Measurements from ENCODE around the gene ZNF831.

Gene ZNF831

GRCh38 chr20:59141818-59142581 lies 21.6 kb upstream of the ZNF831 start:
- no peak for DNase-seq (ENCODE audit: low spot score)

GRCh38 chr20:59143326-59143725 lies 20.3 kb upstream of the ZNF831 start:
- DNase-seq (ENCODE audit: low spot score) = no peak

GRCh38 chr20:59144179-59144830 lies 19.3 kb upstream of the ZNF831 start:
- DNase-seq (ENCODE audit: low spot score) = no peak

- DNase-seq (ENCODE audit: low spot score) = no peak
Observed at GRCh38 chr20:59144831-59145196, 18.8 kb upstream of the ZNF831 start.

- DNase-seq (ENCODE audit: low spot score) = no peak
Observed at GRCh38 chr20:59145247-59145923, 18.2 kb upstream of the ZNF831 start.

GRCh38 chr20:59145924-59146779 lies 17.5 kb upstream of the ZNF831 start:
- no peak for DNase-seq (ENCODE audit: low spot score)

GRCh38 chr20:59146780-59147565 lies 16.6 kb upstream of the ZNF831 start:
- no peak for DNase-seq (ENCODE audit: low spot score)

GRCh38 chr20:59147586-59147985 lies 16.0 kb upstream of the ZNF831 start:
- DNase-seq (ENCODE audit: low spot score) = no peak

- no peak for DNase-seq (ENCODE audit: low spot score)
Observed at GRCh38 chr20:59148701-59149493, 14.7 kb upstream of the ZNF831 start.

GRCh38 chr20:59149678-59150504 lies 13.7 kb upstream of the ZNF831 start:
- no peak for DNase-seq (ENCODE audit: low spot score)

GRCh38 chr20:59150821-59151251 lies 12.8 kb upstream of the ZNF831 start:
- DNase-seq (ENCODE audit: low spot score) = no peak

- no peak for DNase-seq (ENCODE audit: low spot score)
Observed at GRCh38 chr20:59151391-59151790, 12.2 kb upstream of the ZNF831 start.

GRCh38 chr20:59151820-59152219 lies 11.8 kb upstream of the ZNF831 start:
- DNase-seq (ENCODE audit: low spot score) = no peak

GRCh38 chr20:59152559-59153354 lies 10.9 kb upstream of the ZNF831 start:
- DNase-seq (ENCODE audit: low spot score) = no peak

GRCh38 chr20:59153355-59153681 lies 10.3 kb upstream of the ZNF831 start:
- no peak for DNase-seq (ENCODE audit: low spot score)

GRCh38 chr20:59153832-59154231 lies 9.8 kb upstream of the ZNF831 start:
- DNase-seq (ENCODE audit: low spot score) = no peak

- DNase-seq (ENCODE audit: low spot score) = no peak
Observed at GRCh38 chr20:59154317-59155013, 9.2 kb upstream of the ZNF831 start.

- no peak for DNase-seq (ENCODE audit: low spot score)
Observed at GRCh38 chr20:59157064-59157463, 6.6 kb upstream of the ZNF831 start.
